Spleen (tissue), 11 donors: ENCODE measurements around the gene TIMP2. TPM values are rescaled to one million over a fixed set of nuclear protein-coding genes. Genes with fewer than 3 reads are reported as not detected.

Experiments
- DNase-seq: peaks from one replicate; pipeline ENCODE4 v3.0.0-alpha.2; 2020
- H3K27ac ChIP-seq, 8 donors: fragments of 200-600 bp; sonication (generic) in 7 of 8; 1 replicate in 4 of 8; 2 replicates in 4 of 8; pipeline versions ENCODE4 v1.5.0 to v1.8.0; 2016 to 2021; ENCODE audit warnings: inconsistent platforms in 4 of 8, mild to moderate bottlenecking in 4 of 8, moderate library complexity in 1 of 8
- H3K27me3 ChIP-seq, 7 donors: fragments of 200-600 bp; sonication (generic) in 6 of 7; replicated peaks in 1 of 7; 1 replicate in 4 of 7; 2 replicates in 3 of 7; pipeline versions ENCODE4 v1.5.0 to v1.8.0; 2016 to 2021; ENCODE audit warnings: inconsistent platforms in 3 of 7, mild to moderate bottlenecking in 1 of 7
- H3K36me3 ChIP-seq, 6 donors: fragments of 200-600 bp; sonication (generic) in 5 of 6; 1 replicate in 4 of 6; 2 replicates in 2 of 6; pipeline versions ENCODE4 v1.5.0 to v1.8.0; 2016 to 2021; ENCODE audit warnings: inconsistent platforms in 2 of 6
- H3K4me1 ChIP-seq, 6 donors: fragments of 200-600 bp; sonication (generic) in 5 of 6; 1 replicate in 3 of 6; 2 replicates in 3 of 6; pipeline versions ENCODE4 v1.5.0 to v1.8.0; 2016 to 2021; ENCODE audit warnings: inconsistent platforms in 3 of 6
- H3K4me3 ChIP-seq, 8 donors: fragments of 200-600 bp; sonication (generic) in 7 of 8; 1 replicate in 4 of 8; 2 replicates in 4 of 8; pipeline versions ENCODE4 v1.5.0 to v1.8.0; 2016 to 2021; ENCODE audit warnings: inconsistent platforms in 4 of 8, mild to moderate bottlenecking in 4 of 8, moderate library complexity in 2 of 8
- H3K9me3 ChIP-seq, 8 donors: fragments of 200-600 bp; sonication (generic) in 7 of 8; 1 replicate in 4 of 8; 2 replicates in 4 of 8; pipeline versions ENCODE4 v1.5.0 to v1.8.0; 2016 to 2021; ENCODE audit warnings: inconsistent platforms in 4 of 8
- CTCF ChIP-seq, 11 experiments: fragments of 200-600 bp in 7 of 11; fragments of 450-650 bp in 4 of 11; sonication (generic) in 4 of 11; IDR thresholded peaks in 8 of 11; conservative IDR thresholded peaks in 3 of 11; 1 replicate in 7 of 11; 2 replicates in 4 of 11; pipeline versions ENCODE4 v1.4.0 to v1.8.0; 2016 to 2021; ENCODE audit warnings: antibody characterized with exemption in 11 of 11, inconsistent platforms in 4 of 11, mild to moderate bottlenecking in 1 of 11
- POLR2A ChIP-seq, 3 donors: fragments of 450-650 bp; IDR thresholded peaks; one replicate each; pipeline ENCODE4 v1.5.1; 2017; ENCODE audit warnings: antibody characterized with exemption in 3 of 3, mild to moderate bottlenecking in 1 of 3
- POLR2AphosphoS5 ChIP-seq, 3 donors: sonication (generic); formaldehyde crosslinking; IDR thresholded peaks; one replicate each; pipeline ENCODE4 v1.5.1; 2017; ENCODE audit warnings: antibody characterized with exemption in 3 of 3
- WGBS, 5 donors: extraction: QIAGEN DNeasy Blood & Tissue Kit in 3 of 5; methylation state at CpG; one replicate each; pipeline versions ENCODE4 v1.1.5 to v1.1.7; 2013 to 2018; 5-methylcytosine and 5-hydroxymethylcytosine counted together
- intact Hi-C: fragments of 100-400 bp; cut with DNase I; formaldehyde crosslinking; loops from one replicate; pipeline ENCODE4 v1.15.0; 2023; ENCODE audit warnings: low total_unique reads
- polyA plus RNA-seq, 3 donors: library from polyadenylated mRNA; stranded (reverse); fragments of 200-250 nt; gene quantifications; one replicate each; pipeline ENCODE4 v1.2.1, GENCODE V29; 2013
- total RNA-seq, 7 donors: library from RNA; depleted of rRNA in 3 of 7; stranded (reverse); fragments of >200 nt in 3 of 7; fragmentation: NEBNext Ultra II Directional in 4 of 7; extraction: Animal tissue kit (Norgen Biotek cat#: 25700) in 4 of 7; gene quantifications; one replicate each; pipeline versions ENCODE4 v1.1.0 to v1.2.1, GENCODE V29; 2016 to 2021
- donor health status: healthy with polysubstance abuse.
- donor health status: DM: no; HTN: no; CAD: no; lungs with moderate emphysema.
- donor health status: DM: no; HTN: no; CAD: no.
- donor health status: Bipolar disorder and iron deficiency.
- donor health status: healthy.
- donor health status: DM: no; HTN: no; CAD: no.
- donor health status: DM: yes; HTN: yes; CAD: no.

Gene TIMP2
- total and polyA plus RNA-seq, 10 donors = 16.3 to 333 (median 181) TPM

DNA sequence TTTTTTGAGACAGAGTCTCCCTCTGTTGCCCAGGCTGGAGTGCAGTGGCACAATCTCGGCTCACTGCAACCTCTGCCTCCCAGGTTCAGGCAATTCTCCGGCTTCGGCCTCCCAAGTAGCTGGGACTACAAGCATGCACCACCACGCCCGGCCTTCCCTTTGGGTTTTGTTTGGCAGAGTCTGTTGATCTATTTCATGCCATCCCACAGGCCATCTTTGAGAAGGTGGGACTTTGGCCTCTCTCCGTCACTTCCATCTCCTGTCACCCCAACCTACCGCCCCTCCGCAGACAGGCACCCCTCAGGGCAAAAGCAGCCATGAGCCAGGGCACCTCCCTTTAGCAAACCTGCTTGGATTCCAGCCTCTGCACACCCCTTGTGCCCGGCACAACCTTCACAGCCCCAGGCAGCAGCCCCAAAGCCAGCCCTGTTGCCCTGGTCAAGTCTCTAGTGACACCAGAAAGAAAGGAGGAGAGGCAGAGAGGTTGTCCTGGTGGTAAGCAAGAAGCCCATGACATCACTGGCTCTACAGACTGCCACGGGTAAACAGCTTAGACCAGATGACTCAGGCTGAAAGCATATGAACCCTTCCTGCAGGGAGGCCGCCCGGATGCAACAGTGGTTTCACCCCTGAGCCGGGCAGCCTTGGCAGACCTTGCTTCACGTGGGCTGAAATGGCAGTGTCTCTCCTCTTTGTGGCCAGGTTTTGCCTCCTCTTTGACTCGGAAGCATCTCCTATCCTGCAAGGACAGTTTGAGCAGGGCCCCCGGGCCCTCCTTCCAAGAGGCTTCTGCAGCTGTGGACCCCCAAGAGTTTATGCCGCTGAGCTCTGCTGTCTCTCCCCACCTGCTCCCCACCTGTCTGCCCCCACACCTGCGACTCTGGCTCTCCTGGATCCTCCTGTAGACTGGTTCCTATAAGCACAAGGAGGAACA is 8.1 kb upstream of the TIMP2 start:
- Histone ChIP-seq H3K4me3 (peak overlapping the region in 2 of 8 donors; percentile 17 to 48), H3K36me3 (no peaks in the 10 kb centered on the region), H3K27ac (peak overlapping the region; percentile 60 to 89 (median 82)), H3K27me3 (no peaks in the 10 kb centered on the region), H3K9me3 (no peaks in the 10 kb centered on the region), H3K4me1 (peaks cover 6 to 54% (median 25%) of the 10 kb centered on the region in 6 donors)
- intact Hi-C loops = no loop called here
- 62 to 73% (median 66%) methylated on average over 18 of the region's 18 CpGs for WGBS, 5 donors
- TF ChIP-seq CTCF (IDR thresholded peaks at IDR 0.05 in 8 of 11, conservative IDR thresholded peaks at IDR 0.05 in 3 of 11) (peak in 1 of 11 experiments; percentile 3), POLR2AphosphoS5 (IDR thresholded peaks at IDR 0.05) (peak in 1 of 3 donors; percentile 36), POLR2A (IDR thresholded peaks at IDR 0.05) (no peak)
- no peak for DNase-seq

DNA sequence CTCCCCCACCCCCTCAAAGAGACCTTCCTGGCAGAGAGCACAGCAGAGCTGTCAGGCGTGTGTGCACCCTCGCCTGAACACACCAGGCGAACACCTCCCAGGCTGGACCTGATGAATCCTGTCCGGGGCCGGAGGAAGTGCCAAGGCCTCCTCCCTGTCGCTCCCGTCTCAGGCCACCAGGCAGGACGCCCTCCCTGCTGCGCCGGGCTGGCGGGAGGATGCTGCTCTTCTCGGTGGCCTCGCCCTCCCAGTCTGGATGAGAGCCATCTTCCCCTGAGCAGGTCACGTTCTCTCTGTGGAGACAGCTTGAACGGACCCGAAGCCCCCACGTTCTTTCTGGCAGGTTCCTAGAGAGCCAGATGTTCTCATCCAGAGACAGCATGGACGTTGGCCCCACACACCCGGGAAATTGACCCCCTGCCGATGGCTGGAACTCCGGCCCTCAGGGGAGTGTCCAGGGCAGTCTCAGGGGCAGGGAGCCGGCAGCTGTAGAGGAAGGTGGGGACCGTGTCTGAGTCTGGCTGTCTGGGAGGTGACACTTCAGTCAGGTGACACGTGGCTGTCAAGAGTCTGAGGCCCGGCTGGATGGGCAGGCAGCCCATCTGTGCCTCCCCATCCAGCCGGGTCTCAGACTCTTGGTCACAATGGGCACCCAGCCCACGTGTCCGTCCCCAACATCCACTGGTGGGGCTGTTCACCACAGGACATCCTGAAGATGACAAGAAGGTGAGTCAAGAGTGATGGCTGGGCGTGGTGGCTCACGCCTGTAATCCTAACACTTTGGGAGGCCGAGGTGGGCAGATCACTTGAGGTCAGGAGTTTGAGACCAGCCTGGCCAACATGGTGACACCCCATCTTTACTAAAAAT is 5.0 kb upstream of the TIMP2 start:
- TF ChIP-seq CTCF (IDR thresholded peaks at IDR 0.05 in 8 of 11, conservative IDR thresholded peaks at IDR 0.05 in 3 of 11) (peak in 2 of 11 experiments; percentile 29 to 32), POLR2A (IDR thresholded peaks at IDR 0.05) (no peak), POLR2AphosphoS5 (IDR thresholded peaks at IDR 0.05) (peak; percentile 64 to 82 (median 75))
- H3K27ac ChIP-seq = peak overlapping the region in 4 of 8 donors; percentile 5 to 55 (median 32)
- peaks cover 0 to 13% (median 3%) of the 10 kb centered on the region in 7 donors for H3K27me3 ChIP-seq
- 58 to 76% (median 70%) methylated on average over 21 to 31 of the region's 31 CpGs for WGBS, 5 donors
- H3K4me1 ChIP-seq = peaks cover 6 to 57% (median 31%) of the 10 kb centered on the region in 6 donors
- DNase-seq = peak; percentile 87
- intact Hi-C loops = loop anchor here (10.0 kb wide), 1 partner anchor 55 kb away; no protein-coding TSS in a partner anchor
- H3K4me3 ChIP-seq = no peak overlapping the region
- no peaks in the 10 kb centered on the region for H3K9me3 ChIP-seq
- H3K36me3 ChIP-seq = no peaks in the 10 kb centered on the region

DNA sequence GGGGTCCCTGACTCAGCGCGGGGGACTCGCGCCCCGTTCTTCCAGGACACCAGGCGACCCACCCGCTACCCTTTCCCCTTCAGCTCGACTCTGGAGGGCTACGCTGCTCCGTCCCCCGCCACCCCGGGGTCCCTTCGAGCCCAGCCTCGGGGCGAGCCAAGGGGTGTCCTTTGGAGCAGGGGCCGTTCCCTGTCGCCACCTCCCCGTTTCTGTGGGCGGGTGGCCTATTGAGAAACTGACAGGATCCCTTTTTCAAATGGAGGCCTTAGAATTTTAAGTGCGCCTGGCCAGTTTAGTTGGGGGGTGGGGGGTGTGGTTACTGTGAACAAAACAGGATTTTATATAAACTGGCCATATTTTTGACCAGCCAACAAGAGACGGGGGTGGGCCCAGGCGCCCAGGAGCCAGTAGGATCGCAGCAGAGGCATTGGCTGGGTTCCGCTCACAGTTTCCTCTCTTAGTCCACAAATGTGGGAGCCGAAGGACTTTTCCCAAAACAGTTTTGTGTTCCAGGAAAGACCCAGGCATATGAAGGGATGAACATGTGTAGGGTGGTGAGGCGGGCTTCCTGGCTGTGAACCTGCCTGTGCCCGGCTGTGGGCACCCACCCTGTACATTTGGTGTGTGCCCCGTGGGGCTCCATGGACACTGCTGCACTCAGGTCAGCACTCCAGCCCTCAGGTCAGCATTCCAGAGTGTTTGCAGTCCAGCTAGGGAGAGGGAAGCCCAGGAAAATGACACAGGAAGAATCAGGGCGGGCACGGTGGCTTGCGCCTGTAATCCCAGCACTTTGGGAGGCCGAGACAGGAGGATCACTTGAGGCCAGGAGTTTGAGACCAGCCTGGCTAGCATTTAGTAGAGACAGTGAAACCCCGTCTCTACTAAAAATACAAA is 722 bp upstream of the TIMP2 start:
- intact Hi-C loops = loop anchor here (10.0 kb wide), 1 partner anchor 51 kb away; no protein-coding TSS in a partner anchor
- Histone ChIP-seq H3K9me3 (no peaks in the 10 kb centered on the region), H3K27ac (peak overlapping the region; percentile 87 to 97 (median 95)), H3K4me1 (peaks cover 19 to 64% (median 44%) of the 10 kb centered on the region in 6 donors), H3K36me3 (peaks cover 0 to 11% (median 0%) of the 10 kb centered on the region in 6 donors), H3K27me3 (peaks cover 0 to 27% (median 3%) of the 10 kb centered on the region in 7 donors), H3K4me3 (peak overlapping the region; percentile 37 to 86 (median 70))
- peak; percentile 90 for DNase-seq
- TF ChIP-seq POLR2A (IDR thresholded peaks at IDR 0.05) = peak in 1 of 3 donors; percentile 56
- TF ChIP-seq CTCF (IDR thresholded peaks at IDR 0.05 in 8 of 11, conservative IDR thresholded peaks at IDR 0.05 in 3 of 11) = peak in 3 of 11 experiments; percentile 5 to 29 (median 9)
- peak in 2 of 3 donors; percentile 45 to 69 for TF ChIP-seq POLR2AphosphoS5 (IDR thresholded peaks at IDR 0.05)
- 21 to 28% (median 24%) methylated on average over 24 to 33 of the region's 33 CpGs for WGBS, 5 donors
